NCI-H1092 treated with DMSO at 0.1 percent for 48 hours (cell line): ENCODE results near the gene RHOD.

Experiments used
- DNase-seq: peaks from one replicate; lab custom pipeline; 2025; lab: John Stamatoyannopoulos, UW

The RHOD gene

DNA sequence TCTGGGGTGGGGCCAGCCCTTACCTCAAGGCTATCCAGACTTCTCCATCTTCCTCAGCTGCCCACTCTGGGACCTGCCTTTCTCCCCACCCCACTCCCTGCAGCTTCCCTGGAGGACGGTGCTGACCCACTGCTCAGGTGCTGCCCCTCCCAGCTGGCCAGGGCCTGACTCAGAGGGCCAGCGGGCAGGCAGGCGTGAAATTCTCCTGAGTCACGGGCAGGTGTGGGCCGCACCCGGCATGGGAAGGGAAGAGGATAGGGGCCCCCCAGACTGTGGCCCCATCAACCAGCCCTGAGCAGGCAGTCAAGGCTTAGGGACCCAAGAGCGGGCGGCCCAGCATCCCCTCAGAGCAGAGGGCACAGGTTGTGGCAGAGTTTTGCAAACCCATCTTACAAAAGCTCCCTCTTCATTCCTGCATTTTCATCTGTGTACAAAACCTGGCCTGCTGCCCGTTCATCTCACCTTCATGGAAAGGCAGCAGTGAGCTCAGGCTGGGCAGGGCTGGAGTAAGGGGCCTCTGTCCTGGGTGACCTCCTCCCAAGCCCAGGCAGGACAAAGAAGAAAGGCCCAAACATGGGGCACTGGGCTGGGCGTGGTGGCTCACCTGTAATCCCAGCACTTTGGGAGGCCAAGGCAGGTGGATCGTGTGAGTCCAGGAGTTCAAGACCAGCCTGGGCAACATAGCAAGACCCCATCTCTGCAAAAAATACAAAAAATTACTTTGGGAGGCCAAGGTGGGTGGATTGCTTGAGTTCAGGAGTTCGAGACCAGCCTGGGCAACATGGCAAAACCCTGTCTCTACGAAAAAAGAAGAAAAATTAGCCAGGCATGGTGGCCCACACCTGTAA, 6.1 kb downstream of the RHOD start:
- no peak for DNase-seq

GRCh38 chr11:67066333-67066709, 9.7 kb downstream of the RHOD start:
- DNase-seq = no peak

- peak; percentile 23 for DNase-seq
Measured at GRCh38 chr11:67071420-67072284, 15.0 kb downstream of the RHOD start.

- no peak for DNase-seq
Measured at GRCh38 chr11:67072295-67072694, 15.6 kb downstream of the RHOD start.

DNA sequence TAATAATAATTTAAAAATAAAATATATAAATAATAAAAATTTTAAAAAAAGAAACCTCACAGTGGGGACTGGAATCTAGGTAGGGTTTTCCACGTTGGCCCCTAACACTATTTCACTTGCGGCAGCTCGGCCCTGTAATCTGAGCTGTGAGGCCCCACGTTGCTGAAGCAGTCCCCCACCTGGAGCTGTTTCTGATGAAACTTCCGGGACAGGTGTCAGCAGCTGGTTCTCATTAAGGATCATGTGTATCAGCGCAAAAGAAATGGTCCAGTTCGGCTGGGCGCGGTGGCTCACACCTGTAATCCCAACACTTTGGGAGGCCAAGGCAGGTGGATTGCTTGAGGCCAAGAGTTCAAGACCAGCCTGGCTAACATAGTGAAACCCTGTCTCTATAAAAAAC, 17.3 kb downstream of the RHOD start:
- DNase-seq = no peak

- no peak for DNase-seq
Measured at GRCh38 chr11:67076202-67076601, 19.6 kb downstream of the RHOD start.

DNA sequence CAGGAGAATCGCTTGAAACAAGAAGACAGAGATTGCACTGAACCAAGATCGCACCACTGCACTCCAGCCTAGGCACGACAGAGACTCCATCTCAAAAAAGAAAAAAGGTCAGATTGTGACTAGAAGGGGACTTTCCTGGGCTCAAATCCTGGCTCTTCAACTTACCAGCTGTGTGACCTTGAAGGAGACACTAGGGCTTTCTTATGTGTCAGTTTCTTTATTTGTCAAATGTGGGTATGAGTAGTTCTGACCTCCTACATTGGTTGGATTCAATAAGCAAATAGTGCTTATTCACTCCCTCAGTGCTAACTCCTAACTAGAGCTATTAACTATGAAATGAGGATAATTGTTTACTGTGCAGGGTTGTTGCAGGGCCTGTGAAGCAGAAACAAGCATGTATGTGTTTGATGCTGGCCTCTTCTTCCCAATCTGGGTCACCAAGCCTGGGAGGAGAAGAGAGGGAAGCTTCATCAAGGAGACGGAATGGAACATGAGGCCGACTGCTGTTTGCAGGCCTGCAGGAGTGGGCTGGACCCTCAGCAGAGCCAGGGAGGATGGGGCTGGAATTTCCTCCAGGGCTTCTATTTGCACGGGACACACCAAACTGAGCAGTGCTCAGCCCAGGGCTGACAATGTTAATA, 22.5 kb downstream of the RHOD start:
- no peak for DNase-seq

GRCh38 chr11:67082071-67082791, 25.6 kb downstream of the RHOD start:
- DNase-seq = no peak

GRCh38 chr11:67083786-67084366, 27.2 kb downstream of the RHOD start:
- no peak for DNase-seq

DNA sequence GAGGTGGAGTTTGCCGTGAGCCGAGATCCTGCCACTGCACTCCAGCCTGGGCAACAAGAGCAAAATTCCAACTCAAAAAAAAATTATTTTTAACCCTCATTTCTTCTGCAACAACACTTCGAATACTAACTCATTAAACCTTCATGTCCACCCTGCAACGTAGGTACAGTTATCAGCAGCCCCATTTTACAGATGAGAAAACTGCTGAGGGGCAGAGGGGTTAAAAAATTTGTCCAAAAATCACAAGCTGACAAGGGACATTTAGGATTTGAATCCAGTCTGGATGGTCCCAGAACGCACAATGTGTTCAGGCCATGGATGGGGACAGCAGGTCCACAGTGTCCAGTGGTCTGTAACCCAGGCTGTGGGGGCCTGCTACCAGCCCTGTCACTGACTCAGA, 29.0 kb downstream of the RHOD start:
- DNase-seq = no peak

DNA sequence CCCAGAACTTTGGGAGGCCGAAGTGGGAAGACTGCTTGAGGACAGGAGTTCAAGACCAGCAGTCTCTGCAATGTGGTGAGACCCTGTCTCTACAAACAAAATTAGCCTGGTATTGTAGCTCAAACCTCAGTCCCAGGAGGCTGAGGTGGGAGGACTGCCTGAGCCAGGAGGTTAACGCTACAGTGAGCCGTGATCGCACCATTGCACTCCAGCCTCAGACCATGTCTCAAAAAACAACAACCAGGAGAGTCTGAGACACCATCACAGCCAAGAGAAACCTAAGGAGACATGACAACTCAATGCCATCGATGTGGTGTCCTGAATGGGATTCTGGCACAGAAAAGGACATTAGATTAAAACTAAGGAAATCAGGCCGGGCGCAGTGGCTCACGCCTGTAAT, 34.1 kb downstream of the RHOD start:
- no peak for DNase-seq

GRCh38 chr11:67095214-67095507, 38.5 kb downstream of the RHOD start:
- DNase-seq = no peak

DNA sequence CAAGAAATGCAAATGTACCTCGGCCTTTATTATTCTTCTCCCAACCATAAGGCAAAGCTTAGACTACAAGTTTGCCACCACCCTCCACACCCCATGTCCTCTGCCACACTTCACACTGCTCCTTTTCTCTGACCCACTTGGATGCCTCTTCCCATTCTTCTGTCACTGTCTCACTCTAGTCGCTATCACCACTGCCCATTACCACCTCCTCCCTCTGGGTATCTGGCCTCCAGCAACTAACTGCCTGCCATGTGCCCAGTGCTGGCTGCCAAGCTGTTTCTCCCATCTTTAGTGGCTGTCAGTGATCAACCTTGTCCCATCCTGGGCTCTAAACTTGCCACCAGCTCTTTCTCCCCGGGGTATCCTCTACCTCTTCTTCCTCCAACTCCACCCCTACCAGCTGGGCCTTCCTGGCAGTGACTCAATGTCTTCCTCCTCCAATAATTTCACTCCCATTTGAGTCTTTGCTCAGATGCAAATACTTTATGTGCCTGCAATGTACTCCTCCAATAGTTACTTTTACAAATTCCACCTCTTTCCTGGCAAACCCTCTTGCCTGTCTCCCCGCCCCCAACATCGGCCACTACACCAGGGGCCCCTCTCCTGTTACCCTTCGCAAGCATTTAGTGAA, 42.3 kb downstream of the RHOD start:
- DNase-seq = no peak

- DNase-seq = no peak
Measured at GRCh38 chr11:67099831-67100324, 43.2 kb downstream of the RHOD start.

DNA sequence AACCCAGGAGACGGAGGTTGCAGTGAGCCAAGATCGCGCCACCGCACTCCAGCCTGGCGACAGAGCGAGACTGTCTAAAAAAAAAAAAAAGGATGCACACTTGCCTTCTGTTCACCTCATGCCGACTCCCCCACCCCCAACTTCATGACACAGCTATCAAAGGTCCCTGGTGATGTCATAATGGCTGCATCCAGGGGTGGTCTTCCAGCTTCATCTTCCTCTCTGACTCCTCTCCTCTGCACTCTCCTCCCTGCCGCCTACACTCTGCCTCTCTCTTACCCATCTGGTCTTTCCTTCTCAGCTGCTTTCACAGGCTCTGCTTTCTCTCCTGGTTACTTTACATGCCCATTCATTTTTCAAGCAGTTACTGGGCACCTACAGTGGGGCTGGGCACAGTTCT, 46.0 kb downstream of the RHOD start:
- DNase-seq = no peak

- no peak for DNase-seq
Measured at GRCh38 chr11:67105964-67106363, 49.3 kb downstream of the RHOD start.

DNA sequence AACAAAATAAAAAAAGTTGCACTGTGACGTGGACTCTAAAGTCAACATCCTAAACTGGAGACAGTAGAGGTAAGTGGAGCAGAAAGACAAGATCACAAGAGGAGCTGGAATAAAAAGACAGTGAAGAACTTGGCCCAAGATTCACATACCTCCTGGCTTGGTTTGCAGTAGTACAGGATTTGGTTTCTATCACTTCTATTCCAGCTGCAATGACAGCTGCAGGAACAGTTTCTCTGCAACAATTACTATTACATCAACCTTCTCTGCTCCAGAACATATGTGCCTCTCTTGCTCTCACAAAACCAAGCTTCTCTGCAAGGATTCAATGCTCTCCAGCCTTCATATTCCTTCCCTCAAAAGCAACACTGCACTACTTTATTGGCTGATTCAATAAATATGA, 54.6 kb downstream of the RHOD start:
- no peak for DNase-seq

GRCh38 chr11:67113231-67113721, 56.6 kb downstream of the RHOD start:
- no peak for DNase-seq

GRCh38 chr11:67114275-67114896, 57.7 kb downstream of the RHOD start:
- no peak for DNase-seq

- DNase-seq = no peak
Measured at GRCh38 chr11:67116758-67117105, 60.1 kb downstream of the RHOD start.

- no peak for DNase-seq
Measured at GRCh38 chr11:67117176-67117575, 60.5 kb downstream of the RHOD start.
